ENCODE data around the gene TAF15.

The TAF15 gene

GRCh38 chr17:35788477-35789368 is 20.6 kb upstream of the TAF15 start:
- no peak for TF ChIP-seq CTCF (IDR thresholded peaks at IDR 0.05; ENCODE audit: insufficient read depth, low read length, poor library complexity, severe bottlenecking)
- no peaks in the 10 kb centered on the region for H3K36me3 ChIP-seq (ENCODE audit: control insufficient read depth, insufficient read depth, low read length)
- no peak for DNase-seq (ENCODE audit: extremely low read depth, insufficient read length)
- H3K27me3 ChIP-seq (replicated peaks; ENCODE audit: control insufficient read depth, insufficient read depth, low read length), result peaks cover 6% of the 10 kb centered on the region
- H3K4me3 ChIP-seq (replicated peaks; ENCODE audit: low read depth, low read length), result no peak overlapping the region

- TF ChIP-seq CTCF (IDR thresholded peaks at IDR 0.05; ENCODE audit: insufficient read depth, low read length, poor library complexity, severe bottlenecking), result no peak
- Histone ChIP-seq H3K27me3 (replicated peaks; ENCODE audit: control insufficient read depth, insufficient read depth, low read length) (peaks cover 5% of the 10 kb centered on the region), H3K4me3 (replicated peaks; ENCODE audit: low read depth, low read length) (no peak overlapping the region), H3K36me3 (ENCODE audit: control insufficient read depth, insufficient read depth, low read length) (no peaks in the 10 kb centered on the region)
- no peak for DNase-seq (ENCODE audit: extremely low read depth, insufficient read length)
These were observed 18.4 kb upstream of the TAF15 start for GRCh38 chr17:35790841-35791240.

- Histone ChIP-seq H3K27me3 (replicated peaks; ENCODE audit: control insufficient read depth, insufficient read depth, low read length) (peaks cover 5% of the 10 kb centered on the region), H3K36me3 (ENCODE audit: control insufficient read depth, insufficient read depth, low read length) (no peaks in the 10 kb centered on the region), H3K4me3 (replicated peaks; ENCODE audit: low read depth, low read length) (no peak overlapping the region)
- TF ChIP-seq CTCF (IDR thresholded peaks at IDR 0.05; ENCODE audit: insufficient read depth, low read length, poor library complexity, severe bottlenecking), result no peak
- DNase-seq (ENCODE audit: extremely low read depth, insufficient read length), result no peak
These were observed 17.5 kb upstream of the TAF15 start for GRCh38 chr17:35791681-35792350.

GRCh38 chr17:35793257-35793656 is 16.0 kb upstream of the TAF15 start:
- Histone ChIP-seq H3K36me3 (ENCODE audit: control insufficient read depth, insufficient read depth, low read length) (no peaks in the 10 kb centered on the region), H3K27me3 (replicated peaks; ENCODE audit: control insufficient read depth, insufficient read depth, low read length) (peaks cover 5% of the 10 kb centered on the region), H3K4me3 (replicated peaks; ENCODE audit: low read depth, low read length) (no peak overlapping the region)
- no peak for TF ChIP-seq CTCF (IDR thresholded peaks at IDR 0.05; ENCODE audit: insufficient read depth, low read length, poor library complexity, severe bottlenecking)
- no peak for DNase-seq (ENCODE audit: extremely low read depth, insufficient read length)

- peak within 1 kb of the TSS; percentile 44 for H3K4me3 ChIP-seq (replicated peaks; ENCODE audit: low read depth, low read length)
- no peak for TF ChIP-seq CTCF (IDR thresholded peaks at IDR 0.05; ENCODE audit: insufficient read depth, low read length, poor library complexity, severe bottlenecking)
- H3K27me3 ChIP-seq (replicated peaks; ENCODE audit: control insufficient read depth, insufficient read depth, low read length), result peaks cover 5% of the 10 kb centered on the region
- DNase-seq (ENCODE audit: extremely low read depth, insufficient read length), result no peak
- no peaks in the 10 kb centered on the region for H3K36me3 ChIP-seq (ENCODE audit: control insufficient read depth, insufficient read depth, low read length)
These were observed 14.0 kb upstream of the TAF15 start, which contains the start of gene MMP28 for GRCh38 chr17:35795007-35795870. TSS of gene MMP28 (minus strand) at chr17:35795641. CDS start at chr17:35795377, 264 bp downstream.
